ENCODE measurements around the gene RAB27A. TPM values are rescaled to one million over a fixed set of nuclear protein-coding genes. Genes with fewer than 3 reads are reported as not detected.

The RAB27A gene
- total and polyA plus RNA-seq, 9 of the 15 experiments (the other 6 are each of a cell fraction or from before 2014, with no cell fraction given): 31.5 to 171 (median 80.4) TPM

DNA sequence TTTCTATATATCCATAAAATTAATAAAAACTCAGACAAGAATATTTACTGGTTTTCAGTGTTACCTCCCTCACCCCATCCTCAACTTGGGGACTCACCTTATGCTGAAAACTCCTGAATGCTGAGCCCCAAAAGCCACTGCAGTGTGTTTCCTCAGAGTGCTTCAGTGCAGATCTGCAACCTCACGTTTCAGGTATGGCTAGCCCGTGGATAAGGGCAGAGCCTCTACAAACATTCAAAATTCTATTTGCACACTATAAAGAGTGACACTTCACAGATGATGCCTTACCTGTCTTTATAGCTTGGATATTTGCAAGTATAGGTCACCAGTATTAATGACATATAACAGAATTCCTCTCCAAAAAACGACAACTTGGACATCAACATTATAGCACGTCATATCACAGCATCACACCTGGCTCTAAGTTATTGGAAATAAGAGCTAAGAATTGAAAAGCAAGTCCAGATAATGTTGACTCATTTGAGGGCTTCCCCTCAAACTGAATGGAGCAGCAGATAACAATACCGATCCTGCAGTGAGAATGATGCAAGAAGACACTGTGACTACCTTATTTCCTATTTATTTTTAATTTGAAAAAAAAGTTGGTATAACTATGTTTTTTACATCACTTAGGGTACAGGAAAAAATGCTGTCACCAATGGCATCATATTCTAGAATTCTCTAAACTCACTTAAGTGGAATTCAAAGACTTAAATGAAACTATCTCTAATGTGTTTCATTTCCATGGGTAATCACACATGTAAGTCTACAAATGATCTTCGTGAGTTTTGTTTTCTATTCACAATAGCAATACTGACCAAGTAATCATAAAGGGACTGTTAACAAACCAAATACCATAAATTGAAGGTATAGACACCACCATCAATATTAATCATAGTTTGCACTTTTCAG, 52.1 kb downstream of the RAB27A start (continued):
- TF ChIP-seq, protein P1, sequence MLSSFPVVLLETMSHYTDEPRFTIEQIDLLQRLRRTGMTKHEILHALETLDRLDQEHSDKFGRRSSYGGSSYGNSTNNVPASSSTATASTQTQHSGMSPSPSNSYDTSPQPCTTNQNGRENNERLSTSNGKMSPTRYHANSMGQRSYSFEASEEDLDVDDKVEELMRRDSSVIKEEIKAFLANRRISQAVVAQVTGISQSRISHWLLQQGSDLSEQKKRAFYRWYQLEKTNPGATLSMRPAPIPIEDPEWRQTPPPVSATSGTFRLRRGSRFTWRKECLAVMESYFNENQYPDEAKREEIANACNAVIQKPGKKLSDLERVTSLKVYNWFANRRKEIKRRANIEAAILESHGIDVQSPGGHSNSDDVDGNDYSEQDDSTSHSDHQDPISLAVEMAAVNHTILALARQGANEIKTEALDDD (IDR thresholded peaks at IDR 0.05): peak; percentile 38; the same call in 1 of the 2 replicates
- TF ChIP-seq, protein P2, sequence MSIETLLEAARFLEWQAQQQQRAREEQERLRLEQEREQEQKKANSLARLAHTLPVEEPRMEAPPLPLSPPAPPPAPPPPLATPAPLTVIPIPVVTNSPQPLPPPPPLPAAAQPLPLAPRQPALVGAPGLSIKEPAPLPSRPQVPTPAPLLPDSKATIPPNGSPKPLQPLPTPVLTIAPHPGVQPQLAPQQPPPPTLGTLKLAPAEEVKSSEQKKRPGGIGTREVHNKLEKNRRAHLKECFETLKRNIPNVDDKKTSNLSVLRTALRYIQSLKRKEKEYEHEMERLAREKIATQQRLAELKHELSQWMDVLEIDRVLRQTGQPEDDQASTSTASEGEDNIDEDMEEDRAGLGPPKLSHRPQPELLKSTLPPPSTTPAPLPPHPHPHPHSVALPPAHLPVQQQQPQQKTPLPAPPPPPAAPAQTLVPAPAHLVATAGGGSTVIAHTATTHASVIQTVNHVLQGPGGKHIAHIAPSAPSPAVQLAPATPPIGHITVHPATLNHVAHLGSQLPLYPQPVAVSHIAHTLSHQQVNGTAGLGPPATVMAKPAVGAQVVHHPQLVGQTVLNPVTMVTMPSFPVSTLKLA (conservative IDR thresholded peaks at IDR 0.05): 0 out of 4 replicates have a peak, but pooled peaks of 1 of the 2 experiments have one; percentile 33
- TF ChIP-seq ZNF766 (CRISPR knock-in tag; conservative IDR thresholded peaks at IDR 0.05) (peak; percentile 72; the same call in 1 of the 2 replicates), SMARCA4 (IDR thresholded peaks at IDR 0.05) (peak; percentile 98), SUPT5H (IDR thresholded peaks at IDR 0.05) (0 out of 2 replicates have a peak, but pooled peaks have one; percentile 27), RBFOX2 (IDR thresholded peaks at IDR 0.05; ENCODE audit: low read depth, low read length) (no peak), PTBP1 (IDR thresholded peaks at IDR 0.05; ENCODE audit: low read depth, low read length) (no peak), ZNF224 (CRISPR knock-in tag; IDR thresholded peaks at IDR 0.05) (no peak), MBD2 (IDR thresholded peaks at IDR 0.05; ENCODE audit: borderline replicate concordance, low read depth) (peak; percentile 54; the same call in 1 of the 2 replicates), BRD9 (IDR thresholded peaks at IDR 0.05; ENCODE audit: low read depth, partially characterized antibody) (peak; percentile 80), NR3C1 (CRISPR knock-in tag; IDR thresholded peaks at IDR 0.05) (no peak), L3MBTL2 (IDR thresholded peaks at IDR 0.05) (peak; percentile 22; the same call in 1 of the 2 replicates), GATA2 (CRISPR knock-in tag; IDR thresholded peaks at IDR 0.05) (peak; percentile 47; the same call in 1 of the 2 replicates), DACH1 (IDR thresholded peaks at IDR 0.05; ENCODE audit: partially characterized antibody) (peak; percentile 52), IRF2 (CRISPR knock-in tag; IDR thresholded peaks at IDR 0.05) (no peak)
- TF ChIP-seq, protein P3, sequence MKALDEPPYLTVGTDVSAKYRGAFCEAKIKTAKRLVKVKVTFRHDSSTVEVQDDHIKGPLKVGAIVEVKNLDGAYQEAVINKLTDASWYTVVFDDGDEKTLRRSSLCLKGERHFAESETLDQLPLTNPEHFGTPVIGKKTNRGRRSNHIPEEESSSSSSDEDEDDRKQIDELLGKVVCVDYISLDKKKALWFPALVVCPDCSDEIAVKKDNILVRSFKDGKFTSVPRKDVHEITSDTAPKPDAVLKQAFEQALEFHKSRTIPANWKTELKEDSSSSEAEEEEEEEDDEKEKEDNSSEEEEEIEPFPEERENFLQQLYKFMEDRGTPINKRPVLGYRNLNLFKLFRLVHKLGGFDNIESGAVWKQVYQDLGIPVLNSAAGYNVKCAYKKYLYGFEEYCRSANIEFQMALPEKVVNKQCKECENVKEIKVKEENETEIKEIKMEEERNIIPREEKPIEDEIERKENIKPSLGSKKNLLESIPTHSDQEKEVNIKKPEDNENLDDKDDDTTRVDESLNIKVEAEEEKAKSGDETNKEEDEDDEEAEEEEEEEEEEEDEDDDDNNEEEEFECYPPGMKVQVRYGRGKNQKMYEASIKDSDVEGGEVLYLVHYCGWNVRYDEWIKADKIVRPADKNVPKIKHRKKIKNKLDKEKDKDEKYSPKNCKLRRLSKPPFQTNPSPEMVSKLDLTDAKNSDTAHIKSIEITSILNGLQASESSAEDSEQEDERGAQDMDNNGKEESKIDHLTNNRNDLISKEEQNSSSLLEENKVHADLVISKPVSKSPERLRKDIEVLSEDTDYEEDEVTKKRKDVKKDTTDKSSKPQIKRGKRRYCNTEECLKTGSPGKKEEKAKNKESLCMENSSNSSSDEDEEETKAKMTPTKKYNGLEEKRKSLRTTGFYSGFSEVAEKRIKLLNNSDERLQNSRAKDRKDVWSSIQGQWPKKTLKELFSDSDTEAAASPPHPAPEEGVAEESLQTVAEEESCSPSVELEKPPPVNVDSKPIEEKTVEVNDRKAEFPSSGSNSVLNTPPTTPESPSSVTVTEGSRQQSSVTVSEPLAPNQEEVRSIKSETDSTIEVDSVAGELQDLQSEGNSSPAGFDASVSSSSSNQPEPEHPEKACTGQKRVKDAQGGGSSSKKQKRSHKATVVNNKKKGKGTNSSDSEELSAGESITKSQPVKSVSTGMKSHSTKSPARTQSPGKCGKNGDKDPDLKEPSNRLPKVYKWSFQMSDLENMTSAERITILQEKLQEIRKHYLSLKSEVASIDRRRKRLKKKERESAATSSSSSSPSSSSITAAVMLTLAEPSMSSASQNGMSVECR (CRISPR knock-in tag; IDR thresholded peaks at IDR 0.05): no peak
- TF ChIP-seq, protein P4, sequence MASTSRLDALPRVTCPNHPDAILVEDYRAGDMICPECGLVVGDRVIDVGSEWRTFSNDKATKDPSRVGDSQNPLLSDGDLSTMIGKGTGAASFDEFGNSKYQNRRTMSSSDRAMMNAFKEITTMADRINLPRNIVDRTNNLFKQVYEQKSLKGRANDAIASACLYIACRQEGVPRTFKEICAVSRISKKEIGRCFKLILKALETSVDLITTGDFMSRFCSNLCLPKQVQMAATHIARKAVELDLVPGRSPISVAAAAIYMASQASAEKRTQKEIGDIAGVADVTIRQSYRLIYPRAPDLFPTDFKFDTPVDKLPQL (IDR thresholded peaks at IDR 0.05; ENCODE audit: extremely low read depth, insufficient read length): no peak
